Measurements from ENCODE around the gene RTBDN. TPM values are rescaled to one million over a fixed set of nuclear protein-coding genes. Genes with fewer than 3 reads are reported as not detected.

Gene RTBDN
- total and polyA plus RNA-seq, 10 of the 15 experiments (the other 5 are each of a cell fraction or from before 2014, with no cell fraction given), result 0.45 TPM; not detected in 9

DNA sequence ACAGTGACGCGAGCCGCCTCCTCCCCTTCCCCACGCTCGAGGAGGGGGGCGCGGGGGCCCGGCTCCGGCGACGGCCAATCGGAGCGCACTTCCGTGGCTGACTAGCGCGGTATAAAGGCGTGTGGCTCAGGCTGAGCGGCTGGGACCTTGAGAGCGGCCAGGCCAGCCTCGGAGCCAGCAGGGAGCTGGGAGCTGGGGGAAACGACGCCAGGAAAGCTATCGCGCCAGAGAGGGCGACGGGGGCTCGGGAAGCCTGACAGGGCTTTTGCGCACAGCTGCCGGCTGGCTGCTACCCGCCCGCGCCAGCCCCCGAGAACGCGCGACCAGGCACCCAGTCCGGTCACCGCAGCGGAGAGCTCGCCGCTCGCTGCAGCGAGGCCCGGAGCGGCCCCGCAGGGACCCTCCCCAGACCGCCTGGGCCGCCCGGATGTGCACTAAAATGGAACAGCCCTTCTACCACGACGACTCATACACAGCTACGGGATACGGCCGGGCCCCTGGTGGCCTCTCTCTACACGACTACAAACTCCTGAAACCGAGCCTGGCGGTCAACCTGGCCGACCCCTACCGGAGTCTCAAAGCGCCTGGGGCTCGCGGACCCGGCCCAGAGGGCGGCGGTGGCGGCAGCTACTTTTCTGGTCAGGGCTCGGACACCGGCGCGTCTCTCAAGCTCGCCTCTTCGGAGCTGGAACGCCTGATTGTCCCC lies 42.9 kb downstream of the RTBDN start, which contains the start of gene JUNB (continued):
- TF ChIP-seq HDAC2 (IDR thresholded peaks at IDR 0.05), result no peak
- TF ChIP-seq BACH1 (IDR thresholded peaks at IDR 0.05; ENCODE audit: borderline replicate concordance), result peak; percentile 99
- peak; percentile 100 for TF ChIP-seq LARP7 (IDR thresholded peaks at IDR 0.05)
- TF ChIP-seq DPF2 (IDR thresholded peaks at IDR 0.05), result peak; percentile 78
- TF ChIP-seq TCF12 (IDR thresholded peaks at IDR 0.05; ENCODE audit: low read depth, low read length), result peak; percentile 95; the same call in 1 of the 2 replicates
- TF ChIP-seq ATF2 (IDR thresholded peaks at IDR 0.05; ENCODE audit: low read length), result no peak
- TF ChIP-seq KLF5 (IDR thresholded peaks at IDR 0.05; ENCODE audit: partially characterized antibody), result peak; percentile 97
- peak; percentile 50 for TF ChIP-seq SPI1 (IDR thresholded peaks at IDR 0.05; ENCODE audit: borderline replicate concordance, insufficient read depth, low read depth, low read length)
- TF ChIP-seq CHD2 (IDR thresholded peaks at IDR 0.05; ENCODE audit: borderline replicate concordance, low read depth, low read length), result peak; percentile 86; the same call in 1 of the 2 replicates
- peak; percentile 74; the same call in 1 of the 2 replicates for TF ChIP-seq STAT1 (conservative IDR thresholded peaks at IDR 0.05)
- peak; percentile 67; the same call in 1 of the 2 replicates for TF ChIP-seq RELB (IDR thresholded peaks at IDR 0.05; ENCODE audit: low read depth)
- TF ChIP-seq SREBF2 (IDR thresholded peaks at IDR 0.05; ENCODE audit: low read length), result no peak
- TF ChIP-seq SRF (IDR thresholded peaks at IDR 0.05; ENCODE audit: low read depth in 2 of 2, low read length in 2 of 2), result no peak
- no peak for TF ChIP-seq GABPA (IDR thresholded peaks at IDR 0.05; ENCODE audit: low read depth)
- no peak for TF ChIP-seq SUPT20H (IDR thresholded peaks at IDR 0.05; ENCODE audit: borderline replicate concordance, control insufficient read depth, low read depth, low read length)
- TF ChIP-seq ZZZ3 (IDR thresholded peaks at IDR 0.05; ENCODE audit: control insufficient read depth, insufficient read length, low read depth), result no peak
- no peak for TF ChIP-seq NFYA (IDR thresholded peaks at IDR 0.05; ENCODE audit: borderline replicate concordance, low read depth, low read length)
- TF ChIP-seq CHD4 (IDR thresholded peaks at IDR 0.05), result no peak
- TF ChIP-seq HSF1 (IDR thresholded peaks at IDR 0.05; ENCODE audit: low read depth, low read length), result no peak
- TF ChIP-seq STAT3 (IDR thresholded peaks at IDR 0.05; ENCODE audit: low read depth, low read length), result no peak
- peak; percentile 84; the same call in 1 of the 2 replicates for TF ChIP-seq RB1 (IDR thresholded peaks at IDR 0.05; ENCODE audit: borderline replicate concordance)
- peak; percentile 83 for TF ChIP-seq YY1 (IDR thresholded peaks at IDR 0.05; ENCODE audit: low read depth, low read length)
- peak; percentile 22; the same call in 1 of the 2 replicates for TF ChIP-seq ZNF384 (IDR thresholded peaks at IDR 0.05; ENCODE audit: borderline replicate concordance, low read depth, low read length)
- TF ChIP-seq, protein P1, sequence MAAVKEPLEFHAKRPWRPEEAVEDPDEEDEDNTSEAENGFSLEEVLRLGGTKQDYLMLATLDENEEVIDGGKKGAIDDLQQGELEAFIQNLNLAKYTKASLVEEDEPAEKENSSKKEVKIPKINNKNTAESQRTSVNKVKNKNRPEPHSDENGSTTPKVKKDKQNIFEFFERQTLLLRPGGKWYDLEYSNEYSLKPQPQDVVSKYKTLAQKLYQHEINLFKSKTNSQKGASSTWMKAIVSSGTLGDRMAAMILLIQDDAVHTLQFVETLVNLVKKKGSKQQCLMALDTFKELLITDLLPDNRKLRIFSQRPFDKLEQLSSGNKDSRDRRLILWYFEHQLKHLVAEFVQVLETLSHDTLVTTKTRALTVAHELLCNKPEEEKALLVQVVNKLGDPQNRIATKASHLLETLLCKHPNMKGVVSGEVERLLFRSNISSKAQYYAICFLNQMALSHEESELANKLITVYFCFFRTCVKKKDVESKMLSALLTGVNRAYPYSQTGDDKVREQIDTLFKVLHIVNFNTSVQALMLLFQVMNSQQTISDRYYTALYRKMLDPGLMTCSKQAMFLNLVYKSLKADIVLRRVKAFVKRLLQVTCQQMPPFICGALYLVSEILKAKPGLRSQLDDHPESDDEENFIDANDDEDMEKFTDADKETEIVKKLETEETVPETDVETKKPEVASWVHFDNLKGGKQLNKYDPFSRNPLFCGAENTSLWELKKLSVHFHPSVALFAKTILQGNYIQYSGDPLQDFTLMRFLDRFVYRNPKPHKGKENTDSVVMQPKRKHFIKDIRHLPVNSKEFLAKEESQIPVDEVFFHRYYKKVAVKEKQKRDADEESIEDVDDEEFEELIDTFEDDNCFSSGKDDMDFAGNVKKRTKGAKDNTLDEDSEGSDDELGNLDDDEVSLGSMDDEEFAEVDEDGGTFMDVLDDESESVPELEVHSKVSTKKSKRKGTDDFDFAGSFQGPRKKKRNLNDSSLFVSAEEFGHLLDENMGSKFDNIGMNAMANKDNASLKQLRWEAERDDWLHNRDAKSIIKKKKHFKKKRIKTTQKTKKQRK (IDR thresholded peaks at IDR 0.05; ENCODE audit: low read depth, low read length), result no peak
